Vagina (tissue), 2 donors: ENCODE data around the gene PLEKHG7.

Experiments used
- POLR2AphosphoS5 ChIP-seq, 2 donors: sonication (generic); formaldehyde crosslinking; IDR thresholded peaks; one replicate each; pipeline ENCODE4 v1.9.0; 2017; ENCODE audit warnings: antibody characterized with exemption in 2 of 2, mild to moderate bottlenecking in 2 of 2, low read depth in 1 of 2; ENCODE audit not compliant: insufficient read depth in 1 of 2
- TF ChIP-seq, protein P1 (sequence below), 3 experiments: fragments of 450-650 bp in 2 of 3; fragments of 200-600 bp in 1 of 3; sonication (generic) in 1 of 3; IDR thresholded peaks; one replicate each; pipeline ENCODE4 v1.5.1; 2017 to 2019; ENCODE audit warnings: antibody characterized with exemption in 3 of 3, mild to moderate bottlenecking in 2 of 3, moderate library complexity in 2 of 3

DNA sequence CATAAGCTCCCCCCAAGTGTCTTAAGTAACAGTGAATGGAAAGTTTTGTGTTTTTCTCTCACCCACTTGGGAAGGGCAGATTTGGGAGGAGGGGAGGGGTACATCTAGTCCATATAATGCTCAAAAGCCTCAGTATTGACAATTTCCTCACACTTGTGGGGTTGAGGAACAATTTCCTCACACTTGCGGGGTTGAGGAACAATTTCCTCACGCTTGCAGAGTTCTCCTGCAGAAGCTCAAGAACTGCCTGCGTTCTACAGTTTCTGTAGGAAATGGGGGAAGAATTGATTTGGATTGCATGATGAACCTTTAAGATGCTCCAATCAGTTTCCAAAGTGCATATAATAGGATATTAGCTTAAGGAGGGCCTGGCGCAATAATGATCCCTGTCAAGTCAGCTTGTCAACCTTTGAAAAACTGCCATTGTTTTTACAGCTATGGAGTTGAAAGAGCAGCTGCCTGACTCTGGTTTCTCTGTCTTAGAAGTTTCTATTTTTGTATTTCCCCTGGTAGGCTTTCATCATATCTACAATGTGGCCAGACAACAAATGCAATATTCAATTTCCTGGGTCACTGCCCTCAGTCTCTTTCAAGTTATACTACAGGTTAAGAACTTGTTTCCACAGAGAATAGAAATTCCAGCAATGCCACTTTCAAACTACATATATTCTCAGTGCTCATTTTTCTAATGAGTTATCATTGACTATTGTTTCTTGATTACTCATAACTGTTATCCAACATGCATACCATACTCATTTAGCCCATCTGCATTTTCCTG is 66.5 kb downstream of the PLEKHG7 start:
- TF ChIP-seq, protein P1, sequence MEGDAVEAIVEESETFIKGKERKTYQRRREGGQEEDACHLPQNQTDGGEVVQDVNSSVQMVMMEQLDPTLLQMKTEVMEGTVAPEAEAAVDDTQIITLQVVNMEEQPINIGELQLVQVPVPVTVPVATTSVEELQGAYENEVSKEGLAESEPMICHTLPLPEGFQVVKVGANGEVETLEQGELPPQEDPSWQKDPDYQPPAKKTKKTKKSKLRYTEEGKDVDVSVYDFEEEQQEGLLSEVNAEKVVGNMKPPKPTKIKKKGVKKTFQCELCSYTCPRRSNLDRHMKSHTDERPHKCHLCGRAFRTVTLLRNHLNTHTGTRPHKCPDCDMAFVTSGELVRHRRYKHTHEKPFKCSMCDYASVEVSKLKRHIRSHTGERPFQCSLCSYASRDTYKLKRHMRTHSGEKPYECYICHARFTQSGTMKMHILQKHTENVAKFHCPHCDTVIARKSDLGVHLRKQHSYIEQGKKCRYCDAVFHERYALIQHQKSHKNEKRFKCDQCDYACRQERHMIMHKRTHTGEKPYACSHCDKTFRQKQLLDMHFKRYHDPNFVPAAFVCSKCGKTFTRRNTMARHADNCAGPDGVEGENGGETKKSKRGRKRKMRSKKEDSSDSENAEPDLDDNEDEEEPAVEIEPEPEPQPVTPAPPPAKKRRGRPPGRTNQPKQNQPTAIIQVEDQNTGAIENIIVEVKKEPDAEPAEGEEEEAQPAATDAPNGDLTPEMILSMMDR (IDR thresholded peaks at IDR 0.05), result no peak
- no peak for TF ChIP-seq POLR2AphosphoS5 (IDR thresholded peaks at IDR 0.05; ENCODE audit: insufficient read depth in 1 of 2, low read depth in 1 of 2)
